ENCODE measurements around the gene ESYT3.

DNA sequence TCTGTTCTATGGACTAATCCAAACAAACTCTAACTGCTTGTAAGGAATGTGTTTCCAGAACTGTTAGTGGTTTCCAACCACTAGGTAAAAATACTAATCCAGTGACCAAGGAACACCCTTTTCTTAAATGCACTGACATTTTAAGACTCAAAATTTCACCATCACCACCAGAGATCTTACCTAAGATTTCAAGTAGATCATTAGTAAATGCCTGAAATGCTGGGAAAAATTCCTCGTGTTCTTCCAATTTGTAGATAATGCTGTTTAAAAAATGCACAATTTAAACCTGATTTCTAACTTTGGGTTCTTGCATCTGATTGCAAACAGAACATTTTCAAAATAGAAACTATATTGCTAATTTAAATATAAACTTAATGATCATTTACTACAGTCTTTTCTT, 63.4 kb downstream of the ESYT3 start:
- TF ChIP-seq POLR2AphosphoS5 (IDR thresholded peaks at IDR 0.05; ENCODE audit: low read depth) (no peak), CTCF (IDR thresholded peaks at IDR 0.05; ENCODE audit: insufficient read depth, low read length) (no peak)

Measured in HL-60 (cell line).